ENCODE measurements around the gene MTX1. TPM values are rescaled to one million over a fixed set of nuclear protein-coding genes. Genes with fewer than 3 reads are reported as not detected.
A peak's percentile ranks its signal among the peaks of the same experiment; 100 is the strongest.

MTX1 gene
- total and polyA plus RNA-seq, 9 of the 15 experiments (the other 6 are each of a cell fraction or from before 2014, with no cell fraction given): 29.1 to 98.4 (median 66.9) TPM

DNA sequence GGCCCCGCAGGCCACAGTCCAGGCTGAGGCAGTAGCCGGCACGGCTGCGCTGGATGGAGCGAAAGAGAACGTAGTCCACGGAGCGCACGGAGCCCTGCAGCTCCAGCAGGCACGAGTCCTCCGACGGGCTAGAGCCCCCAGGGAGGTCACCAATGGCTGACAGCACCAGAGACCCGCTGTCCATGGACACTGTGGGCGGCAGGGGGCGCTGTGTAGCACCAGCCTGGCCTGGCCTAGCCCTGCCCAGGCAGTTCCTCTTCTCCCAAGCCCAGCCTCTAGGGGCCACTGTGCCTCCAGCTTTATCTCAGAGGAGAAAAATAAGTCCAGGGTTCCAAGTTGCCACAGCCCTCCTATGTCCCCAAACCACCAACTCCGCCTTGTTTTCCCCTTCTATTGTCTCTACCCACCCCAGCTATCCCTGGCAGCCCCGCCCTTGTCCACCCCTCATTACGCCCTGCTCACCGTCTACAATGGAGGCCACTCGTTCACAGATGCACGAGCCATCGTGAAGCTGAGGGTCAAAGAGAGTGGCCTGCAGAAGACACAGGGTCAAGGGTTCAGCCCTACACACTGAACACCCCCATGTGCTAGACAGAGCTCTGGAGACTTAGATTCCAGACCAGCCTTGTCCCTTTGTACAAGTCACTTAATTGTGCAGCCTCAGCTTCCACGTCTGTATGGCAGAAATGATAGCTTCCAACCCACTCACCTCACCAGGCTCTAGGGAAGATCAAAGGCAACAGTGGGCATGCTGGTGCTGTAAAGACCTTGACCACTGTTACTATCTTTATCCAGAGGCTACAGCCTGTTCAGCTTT, 42.3 kb downstream of the MTX1 start (continued):
- TF ChIP-seq JUNB (CRISPR knock-in tag; conservative IDR thresholded peaks at IDR 0.05) (no peak), RBM15 (IDR thresholded peaks at IDR 0.05; ENCODE audit: insufficient read depth, low read length) (no peak), RBM25 (IDR thresholded peaks at IDR 0.05; ENCODE audit: low read depth, low read length, severe bottlenecking) (no peak), TCFL5 (CRISPR knock-in tag; conservative IDR thresholded peaks at IDR 0.05) (no peak), DACH1 (IDR thresholded peaks at IDR 0.05; ENCODE audit: partially characterized antibody) (peak; percentile 17), FIP1L1 (IDR thresholded peaks at IDR 0.05; ENCODE audit: low read depth, low read length, poor library complexity, severe bottlenecking) (peak; percentile 70), YY1 (IDR thresholded peaks at IDR 0.05; ENCODE audit: borderline replicate concordance in 1 of 3, control insufficient read depth in 1 of 3, extremely low read depth in 1 of 3, insufficient read depth in 3 of 3, insufficient read length in 1 of 3, insufficient replicate concordance in 2 of 3, low read depth in 1 of 3, low read length in 2 of 3) (peak; percentile 57 to 91 (median 86)), NR4A1 (CRISPR knock-in tag; IDR thresholded peaks at IDR 0.05) (no peak), NR4A1 (tag; IDR thresholded peaks at IDR 0.05) (no peak), KAT7 (CRISPR knock-in tag; IDR thresholded peaks at IDR 0.05; ENCODE audit: borderline replicate concordance) (no peak), PRPF4 (IDR thresholded peaks at IDR 0.05; ENCODE audit: insufficient read depth, low read depth, low read length, poor library complexity, severe bottlenecking) (no peak), CCNT2 (IDR thresholded peaks at IDR 0.05; ENCODE audit: borderline replicate concordance, extremely low read depth, insufficient read length, low read depth, low read length) (no peak), SP1 (CRISPR knock-in tag; IDR thresholded peaks at IDR 0.05) (peak; percentile 85)
- TF ChIP-seq, protein P1, sequence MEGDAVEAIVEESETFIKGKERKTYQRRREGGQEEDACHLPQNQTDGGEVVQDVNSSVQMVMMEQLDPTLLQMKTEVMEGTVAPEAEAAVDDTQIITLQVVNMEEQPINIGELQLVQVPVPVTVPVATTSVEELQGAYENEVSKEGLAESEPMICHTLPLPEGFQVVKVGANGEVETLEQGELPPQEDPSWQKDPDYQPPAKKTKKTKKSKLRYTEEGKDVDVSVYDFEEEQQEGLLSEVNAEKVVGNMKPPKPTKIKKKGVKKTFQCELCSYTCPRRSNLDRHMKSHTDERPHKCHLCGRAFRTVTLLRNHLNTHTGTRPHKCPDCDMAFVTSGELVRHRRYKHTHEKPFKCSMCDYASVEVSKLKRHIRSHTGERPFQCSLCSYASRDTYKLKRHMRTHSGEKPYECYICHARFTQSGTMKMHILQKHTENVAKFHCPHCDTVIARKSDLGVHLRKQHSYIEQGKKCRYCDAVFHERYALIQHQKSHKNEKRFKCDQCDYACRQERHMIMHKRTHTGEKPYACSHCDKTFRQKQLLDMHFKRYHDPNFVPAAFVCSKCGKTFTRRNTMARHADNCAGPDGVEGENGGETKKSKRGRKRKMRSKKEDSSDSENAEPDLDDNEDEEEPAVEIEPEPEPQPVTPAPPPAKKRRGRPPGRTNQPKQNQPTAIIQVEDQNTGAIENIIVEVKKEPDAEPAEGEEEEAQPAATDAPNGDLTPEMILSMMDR (IDR thresholded peaks at IDR 0.05 in 2 of 3, conservative IDR thresholded peaks at IDR 0.05 in 1 of 3; ENCODE audit: insufficient read depth in 2 of 3, low read depth in 1 of 3, low read length in 3 of 3): peak; percentile 100
- TF ChIP-seq, protein P2, sequence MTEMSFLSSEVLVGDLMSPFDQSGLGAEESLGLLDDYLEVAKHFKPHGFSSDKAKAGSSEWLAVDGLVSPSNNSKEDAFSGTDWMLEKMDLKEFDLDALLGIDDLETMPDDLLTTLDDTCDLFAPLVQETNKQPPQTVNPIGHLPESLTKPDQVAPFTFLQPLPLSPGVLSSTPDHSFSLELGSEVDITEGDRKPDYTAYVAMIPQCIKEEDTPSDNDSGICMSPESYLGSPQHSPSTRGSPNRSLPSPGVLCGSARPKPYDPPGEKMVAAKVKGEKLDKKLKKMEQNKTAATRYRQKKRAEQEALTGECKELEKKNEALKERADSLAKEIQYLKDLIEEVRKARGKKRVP (CRISPR knock-in tag; IDR thresholded peaks at IDR 0.05): no peak
- TF ChIP-seq, protein P3, sequence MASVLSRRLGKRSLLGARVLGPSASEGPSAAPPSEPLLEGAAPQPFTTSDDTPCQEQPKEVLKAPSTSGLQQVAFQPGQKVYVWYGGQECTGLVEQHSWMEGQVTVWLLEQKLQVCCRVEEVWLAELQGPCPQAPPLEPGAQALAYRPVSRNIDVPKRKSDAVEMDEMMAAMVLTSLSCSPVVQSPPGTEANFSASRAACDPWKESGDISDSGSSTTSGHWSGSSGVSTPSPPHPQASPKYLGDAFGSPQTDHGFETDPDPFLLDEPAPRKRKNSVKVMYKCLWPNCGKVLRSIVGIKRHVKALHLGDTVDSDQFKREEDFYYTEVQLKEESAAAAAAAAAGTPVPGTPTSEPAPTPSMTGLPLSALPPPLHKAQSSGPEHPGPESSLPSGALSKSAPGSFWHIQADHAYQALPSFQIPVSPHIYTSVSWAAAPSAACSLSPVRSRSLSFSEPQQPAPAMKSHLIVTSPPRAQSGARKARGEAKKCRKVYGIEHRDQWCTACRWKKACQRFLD (CRISPR knock-in tag; IDR thresholded peaks at IDR 0.05): no peak

Measured in K562 (cell line).